ENCODE data around the gene CDKN2B-AS1.
A peak's percentile ranks its signal among the peaks of the same experiment; 100 is the strongest.

CDKN2B-AS1 gene

GRCh38 chr9:22036866-22037626 lies 42.5 kb downstream of the CDKN2B-AS1 start (continued):
- peak; percentile 78 for TF ChIP-seq ZBTB17 (tag by site-specific recombination; IDR thresholded peaks at IDR 0.05)
- TF ChIP-seq, protein P1, sequence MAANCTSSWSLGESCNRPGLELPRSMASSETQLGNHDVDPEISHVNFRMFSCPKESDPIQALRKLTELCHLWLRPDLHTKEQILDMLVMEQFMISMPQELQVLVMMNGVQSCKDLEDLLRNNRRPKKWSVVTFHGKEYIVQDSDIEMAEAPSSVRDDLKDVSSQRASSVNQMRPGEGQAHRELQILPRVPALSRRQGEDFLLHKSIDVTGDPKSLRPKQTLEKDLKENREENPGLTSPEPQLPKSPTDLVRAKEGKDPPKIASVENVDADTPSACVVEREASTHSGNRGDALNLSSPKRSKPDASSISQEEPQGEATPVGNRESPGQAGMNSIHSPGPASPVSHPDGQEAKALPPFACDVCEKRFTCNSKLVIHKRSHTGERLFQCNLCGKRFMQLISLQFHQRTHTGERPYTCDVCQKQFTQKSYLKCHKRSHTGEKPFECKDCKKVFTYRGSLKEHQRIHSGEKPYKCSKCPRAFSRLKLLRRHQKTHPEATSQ (tag by site-specific recombination; IDR thresholded peaks at IDR 0.05) = no peak

DNA sequence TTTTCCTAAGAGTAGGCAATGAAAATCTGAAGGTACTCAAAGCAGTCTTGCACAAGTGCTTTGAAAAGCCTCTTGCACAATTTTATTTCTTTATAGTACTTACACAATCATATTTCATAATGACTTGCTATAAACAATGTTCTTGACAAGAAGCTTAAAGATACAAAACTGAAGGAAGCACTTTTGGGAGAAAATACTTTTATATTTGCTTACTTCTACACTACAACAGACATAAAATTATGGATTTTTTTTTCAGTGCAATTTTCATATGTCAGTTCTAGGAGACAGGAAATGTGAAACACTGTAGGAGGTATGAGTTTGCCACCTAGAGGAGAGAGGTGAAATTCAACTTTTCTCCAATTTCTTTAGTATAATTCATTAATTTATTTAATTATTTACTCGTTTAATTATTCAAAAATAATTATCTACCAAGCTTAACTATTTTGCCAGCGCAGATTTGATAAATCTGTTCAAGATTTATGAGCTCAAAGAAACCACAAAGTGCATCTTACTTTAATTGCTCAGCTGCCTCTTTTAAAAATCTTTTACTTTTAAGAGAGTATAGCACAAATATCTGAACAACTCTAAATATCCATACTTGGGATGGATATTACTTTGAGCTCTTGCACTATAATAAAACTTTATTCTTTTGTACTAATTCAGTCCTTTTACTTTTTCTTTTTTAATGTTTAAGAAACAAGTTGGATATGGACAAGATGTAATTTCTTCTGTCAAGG lies 43.5 kb downstream of the CDKN2B-AS1 start:
- CTCF ChIA-PET = interaction anchor here (0.6 to 6.5 kb wide), 24 partner anchors 9 to 884 kb away, joined by 3 to 71 read pairs (median 6); partner anchors contain the start of gene CDKN2B
- Histone ChIP-seq H3K9me3 (ENCODE audit: control insufficient read depth, insufficient read depth, low read depth, low read length) (no peaks in the 10 kb centered on the region), H3K4me3 (ENCODE audit: low read depth, low read length) (no peak overlapping the region), H3K36me3 (ENCODE audit: control insufficient read depth in 2 of 2, insufficient read depth in 1 of 2, low read length in 2 of 2) (peaks cover 0 to 9% of the 10 kb centered on the region in 2 experiments; a peak in 1 of 3 replicates), H3K27ac (ENCODE audit: extremely low read depth, low read depth, low read length) (no peak overlapping the region), H3K4me1 (ENCODE audit: control insufficient read depth, insufficient read depth, low read length) (peaks cover 10% of the 10 kb centered on the region; the same call in 1 of the 2 replicates)
- no peak for TF ChIP-seq ZNF830 (tag by site-specific recombination; IDR thresholded peaks at IDR 0.05; ENCODE audit: low read depth)
- TF ChIP-seq ZNF521 (tag by site-specific recombination; IDR thresholded peaks at IDR 0.05) = no peak
- 0 out of 2 replicates have a peak, but pooled peaks have one; percentile 21 for TF ChIP-seq ZNF654 (tag by site-specific recombination; IDR thresholded peaks at IDR 0.05; ENCODE audit: low read depth)
- TF ChIP-seq EGR2 (tag by site-specific recombination; IDR thresholded peaks at IDR 0.05; ENCODE audit: low read depth) = no peak
- TF ChIP-seq KLF9 (tag by site-specific recombination; IDR thresholded peaks at IDR 0.05; ENCODE audit: low read depth) = no peak
- TF ChIP-seq HOXD13 (CRISPR knock-in tag; IDR thresholded peaks at IDR 0.05; ENCODE audit: borderline replicate concordance) = no peak
- TF ChIP-seq, protein P2, sequence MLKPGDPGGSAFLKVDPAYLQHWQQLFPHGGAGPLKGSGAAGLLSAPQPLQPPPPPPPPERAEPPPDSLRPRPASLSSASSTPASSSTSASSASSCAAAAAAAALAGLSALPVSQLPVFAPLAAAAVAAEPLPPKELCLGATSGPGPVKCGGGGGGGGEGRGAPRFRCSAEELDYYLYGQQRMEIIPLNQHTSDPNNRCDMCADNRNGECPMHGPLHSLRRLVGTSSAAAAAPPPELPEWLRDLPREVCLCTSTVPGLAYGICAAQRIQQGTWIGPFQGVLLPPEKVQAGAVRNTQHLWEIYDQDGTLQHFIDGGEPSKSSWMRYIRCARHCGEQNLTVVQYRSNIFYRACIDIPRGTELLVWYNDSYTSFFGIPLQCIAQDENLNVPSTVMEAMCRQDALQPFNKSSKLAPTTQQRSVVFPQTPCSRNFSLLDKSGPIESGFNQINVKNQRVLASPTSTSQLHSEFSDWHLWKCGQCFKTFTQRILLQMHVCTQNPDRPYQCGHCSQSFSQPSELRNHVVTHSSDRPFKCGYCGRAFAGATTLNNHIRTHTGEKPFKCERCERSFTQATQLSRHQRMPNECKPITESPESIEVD (tag by site-specific recombination; IDR thresholded peaks at IDR 0.05) = peak; percentile 16; the same call in 1 of the 2 replicates
- POLR2A ChIA-PET = interaction anchor here (2.2 kb wide), 1 partner anchor 29 kb away, joined by 13 read pairs; the partner anchor contains the start of gene CDKN2B

- peaks cover 12% of the 10 kb centered on the region; the same call in 1 of the 2 replicates for H3K4me1 ChIP-seq (ENCODE audit: control insufficient read depth, insufficient read depth, low read length)
- no peaks in the 10 kb centered on the region for H3K9me3 ChIP-seq (ENCODE audit: control insufficient read depth, insufficient read depth, low read depth, low read length)
- ChIA-PET POLR2A (interaction anchor here (0.8 to 3.5 kb wide), 2 partner anchors 10 to 30 kb away, joined by 3 to 23 read pairs; partner anchors contain the start of gene CDKN2B), CTCF (interaction anchor here (0.8 to 6.5 kb wide), 15 partner anchors 8 to 226 kb away, joined by 3 to 71 read pairs (median 5); partner anchors contain the start of gene CDKN2B)
- H3K4me3 ChIP-seq (ENCODE audit: low read depth, low read length) = no peak overlapping the region
- no peak overlapping the region for H3K27ac ChIP-seq (ENCODE audit: extremely low read depth, low read depth, low read length)
- no peaks in the 10 kb centered on the region for H3K36me3 ChIP-seq (ENCODE audit: control insufficient read depth in 2 of 2, insufficient read depth in 1 of 2, low read length in 2 of 2)
- no peak for TF ChIP-seq ZNF311 (tag by site-specific recombination; IDR thresholded peaks at IDR 0.05; ENCODE audit: borderline replicate concordance)
- TF ChIP-seq GFI1B (tag by site-specific recombination; IDR thresholded peaks at IDR 0.05) = no peak
- no peak for TF ChIP-seq ZIC2 (tag by site-specific recombination; IDR thresholded peaks at IDR 0.05)
- TF ChIP-seq, protein P3, sequence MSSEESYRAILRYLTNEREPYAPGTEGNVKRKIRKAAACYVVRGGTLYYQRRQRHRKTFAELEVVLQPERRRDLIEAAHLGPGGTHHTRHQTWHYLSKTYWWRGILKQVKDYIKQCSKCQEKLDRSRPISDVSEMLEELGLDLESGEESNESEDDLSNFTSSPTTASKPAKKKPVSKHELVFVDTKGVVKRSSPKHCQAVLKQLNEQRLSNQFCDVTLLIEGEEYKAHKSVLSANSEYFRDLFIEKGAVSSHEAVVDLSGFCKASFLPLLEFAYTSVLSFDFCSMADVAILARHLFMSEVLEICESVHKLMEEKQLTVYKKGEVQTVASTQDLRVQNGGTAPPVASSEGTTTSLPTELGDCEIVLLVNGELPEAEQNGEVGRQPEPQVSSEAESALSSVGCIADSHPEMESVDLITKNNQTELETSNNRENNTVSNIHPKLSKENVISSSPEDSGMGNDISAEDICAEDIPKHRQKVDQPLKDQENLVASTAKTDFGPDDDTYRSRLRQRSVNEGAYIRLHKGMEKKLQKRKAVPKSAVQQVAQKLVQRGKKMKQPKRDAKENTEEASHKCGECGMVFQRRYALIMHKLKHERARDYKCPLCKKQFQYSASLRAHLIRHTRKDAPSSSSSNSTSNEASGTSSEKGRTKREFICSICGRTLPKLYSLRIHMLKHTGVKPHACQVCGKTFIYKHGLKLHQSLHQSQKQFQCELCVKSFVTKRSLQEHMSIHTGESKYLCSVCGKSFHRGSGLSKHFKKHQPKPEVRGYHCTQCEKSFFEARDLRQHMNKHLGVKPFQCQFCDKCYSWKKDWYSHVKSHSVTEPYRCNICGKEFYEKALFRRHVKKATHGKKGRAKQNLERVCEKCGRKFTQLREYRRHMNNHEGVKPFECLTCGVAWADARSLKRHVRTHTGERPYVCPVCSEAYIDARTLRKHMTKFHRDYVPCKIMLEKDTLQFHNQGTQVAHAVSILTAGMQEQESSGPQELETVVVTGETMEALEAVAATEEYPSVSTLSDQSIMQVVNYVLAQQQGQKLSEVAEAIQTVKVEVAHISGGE (tag by site-specific recombination; conservative IDR thresholded peaks at IDR 0.05; ENCODE audit: low read depth) = no peak
- TF ChIP-seq ZNF473 (tag by site-specific recombination; IDR thresholded peaks at IDR 0.05) = no peak
- TF ChIP-seq ZNF169 (tag by site-specific recombination; IDR thresholded peaks at IDR 0.05) = no peak
- TF ChIP-seq ZNF16 (tag by site-specific recombination; IDR thresholded peaks at IDR 0.05; ENCODE audit: low read depth) = no peak
- TF ChIP-seq ZNF529 (tag by site-specific recombination; IDR thresholded peaks at IDR 0.05; ENCODE audit: insufficient replicate concordance) = no peak
- no peak for TF ChIP-seq ZNF2 (tag by site-specific recombination; IDR thresholded peaks at IDR 0.05)
These were observed 44.7 kb downstream of the CDKN2B-AS1 start for GRCh38 chr9:22039258-22039657.
